ENCODE measurements around the gene NMRK2.
"Not testable (repeated sequence)": the region's sequence is repeated elsewhere in the genome, so short reads cannot be mapped to it uniquely, and the experiment has no call there.

Gene NMRK2

GRCh38 chr19:3936506-3937442 lies 3.9 kb downstream of the NMRK2 start:
- no peak for DNase-seq

- DNase-seq, result not testable (repeated sequence)
Observed at GRCh38 chr19:3938300-3938950, 5.6 kb downstream of the NMRK2 start.

- no peak for DNase-seq
Observed at GRCh38 chr19:3942790-3943409, 10.0 kb downstream of the NMRK2 start.

GRCh38 chr19:3944018-3944721 lies 11.3 kb downstream of the NMRK2 start:
- DNase-seq, result no peak

GRCh38 chr19:3945838-3946237 lies 13.0 kb downstream of the NMRK2 start:
- DNase-seq, result no peak

- DNase-seq, result not testable (repeated sequence)
Observed at GRCh38 chr19:3947316-3947933, 14.6 kb downstream of the NMRK2 start.

- DNase-seq, result no peak
Observed at GRCh38 chr19:3949294-3949693, 16.4 kb downstream of the NMRK2 start.

GRCh38 chr19:3949997-3950859 lies 17.4 kb downstream of the NMRK2 start:
- DNase-seq, result no peak

GRCh38 chr19:3950871-3951861 lies 18.3 kb downstream of the NMRK2 start:
- no peak for DNase-seq

- not testable (repeated sequence) for DNase-seq
Observed at GRCh38 chr19:3952755-3953276, 19.9 kb downstream of the NMRK2 start.

- no peak for DNase-seq
Observed at GRCh38 chr19:3954107-3954506, 21.2 kb downstream of the NMRK2 start.

- DNase-seq, result not testable (repeated sequence)
Observed at GRCh38 chr19:3955276-3955675, 22.4 kb downstream of the NMRK2 start.

- DNase-seq, result no peak
Observed at GRCh38 chr19:3955688-3956087, 22.8 kb downstream of the NMRK2 start.

GRCh38 chr19:3958836-3959765 lies 26.2 kb downstream of the NMRK2 start:
- DNase-seq, result no peak

GRCh38 chr19:3959766-3960131 lies 26.9 kb downstream of the NMRK2 start:
- DNase-seq, result no peak

- DNase-seq, result no peak
Observed at GRCh38 chr19:3961007-3961406, 28.1 kb downstream of the NMRK2 start.

GRCh38 chr19:3963458-3964255 lies 30.8 kb downstream of the NMRK2 start:
- no peak for DNase-seq

Measured in activated CD4-positive, alpha-beta T cell treated with anti-CD3 and anti-CD28 coated beads, Interleukin-2, amount 50 U/mL, for 4 hours (primary cell).